Heart left ventricle (tissue), 13 donors: Measurements from ENCODE around the gene TGFB1I1.

ENCODE experiments used
- POLR2A ChIP-seq, 2 donors: fragments of 450-650 bp; IDR thresholded peaks; one replicate each; pipeline ENCODE4 v1.6.1; 2017; ENCODE audit warnings: antibody characterized with exemption in 2 of 2, mild to moderate bottlenecking in 2 of 2, moderate library complexity in 2 of 2
- TF ChIP-seq, protein P1 (sequence below), 12 donors: fragments of 200-600 bp; sonication (generic) in 4 of 12; IDR thresholded peaks; one replicate each; pipeline versions ENCODE4 v1.5.0 to v1.8.0; 2018 to 2022; ENCODE audit warnings: antibody characterized with exemption in 12 of 12, mild to moderate bottlenecking in 5 of 12
- donor health status: ischemic (EF 13 %, LVEDD 7.1; RV severe dilation, severe dysfunction).
- donor health status: DM: no; HTN: yes; CAD: no.
- donor health status: DM: no; HTN: no; CAD: no.
- donor health status: ischemic (EF 25% LVEDD 6.9; RV normal size, moderate dysfunction).
- donor health status: ischemic (EF 25% LVEDD 5.7; RV mildly dilated, moderate dysfunction).
- donor health status: ischemic (EF 35%, LVEDD 5.7; RV mildly dilated, moderate dysfunction).
- donor health status: nonischemic (EF 11% LVEDD 7.7; RV severe dilation, severe dysfunction).
- donor health status: DM: yes; HTN: yes; CAD: no.
- donor health status: PGD.
- donor health status: ischemic (EF 29% LVEDD 5.4; RV normal size, mild dysfunction).
- donor health status: nonischemic (EF 23%, LVEDD 6.1; RV moderate dilation, normal function).

DNA sequence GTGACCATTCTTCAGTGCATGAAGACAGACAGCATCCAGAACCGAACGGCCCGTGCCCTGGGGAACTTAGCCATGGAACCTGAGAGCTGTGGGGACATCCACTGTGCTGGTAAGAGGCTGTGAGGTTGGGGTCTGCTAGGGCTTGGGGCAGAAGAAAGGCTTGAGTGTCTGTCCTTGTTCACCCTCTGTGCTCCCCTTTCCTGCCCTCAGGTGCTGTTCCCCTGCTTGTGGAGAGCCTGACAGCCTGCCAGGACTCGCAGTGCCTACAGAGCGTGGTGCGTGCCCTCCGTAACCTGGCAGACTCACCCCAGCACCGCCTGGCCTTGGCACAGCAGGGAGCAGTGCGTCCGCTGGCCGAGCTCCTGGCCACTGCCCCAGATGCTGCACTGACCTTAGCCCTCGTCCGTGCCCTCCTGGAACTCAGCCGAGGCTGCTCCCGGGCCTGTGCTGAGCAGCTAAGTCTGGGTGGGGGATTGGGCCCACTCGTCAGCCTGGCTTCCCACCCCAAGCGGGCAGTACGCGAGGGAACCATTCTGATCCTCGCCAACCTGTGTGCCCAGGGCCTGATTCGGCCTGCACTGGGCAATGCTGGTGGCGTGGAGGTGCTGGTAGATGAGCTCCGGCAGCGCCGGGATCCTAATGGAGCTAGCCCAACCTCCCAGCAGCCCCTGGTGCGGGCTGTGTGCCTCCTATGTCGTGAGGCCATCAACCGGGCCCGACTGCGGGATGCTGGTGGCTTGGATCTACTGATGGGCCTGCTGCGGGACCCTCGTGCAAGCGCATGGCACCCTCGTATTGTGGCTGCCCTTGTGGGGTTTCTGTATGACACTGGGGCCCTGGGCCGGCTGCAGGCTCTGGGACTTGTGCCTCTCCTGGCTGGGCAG lies 9.8 kb upstream of the TGFB1I1 start:
- TF ChIP-seq, protein P1, sequence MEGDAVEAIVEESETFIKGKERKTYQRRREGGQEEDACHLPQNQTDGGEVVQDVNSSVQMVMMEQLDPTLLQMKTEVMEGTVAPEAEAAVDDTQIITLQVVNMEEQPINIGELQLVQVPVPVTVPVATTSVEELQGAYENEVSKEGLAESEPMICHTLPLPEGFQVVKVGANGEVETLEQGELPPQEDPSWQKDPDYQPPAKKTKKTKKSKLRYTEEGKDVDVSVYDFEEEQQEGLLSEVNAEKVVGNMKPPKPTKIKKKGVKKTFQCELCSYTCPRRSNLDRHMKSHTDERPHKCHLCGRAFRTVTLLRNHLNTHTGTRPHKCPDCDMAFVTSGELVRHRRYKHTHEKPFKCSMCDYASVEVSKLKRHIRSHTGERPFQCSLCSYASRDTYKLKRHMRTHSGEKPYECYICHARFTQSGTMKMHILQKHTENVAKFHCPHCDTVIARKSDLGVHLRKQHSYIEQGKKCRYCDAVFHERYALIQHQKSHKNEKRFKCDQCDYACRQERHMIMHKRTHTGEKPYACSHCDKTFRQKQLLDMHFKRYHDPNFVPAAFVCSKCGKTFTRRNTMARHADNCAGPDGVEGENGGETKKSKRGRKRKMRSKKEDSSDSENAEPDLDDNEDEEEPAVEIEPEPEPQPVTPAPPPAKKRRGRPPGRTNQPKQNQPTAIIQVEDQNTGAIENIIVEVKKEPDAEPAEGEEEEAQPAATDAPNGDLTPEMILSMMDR (IDR thresholded peaks at IDR 0.05): no peak
- no peak for TF ChIP-seq POLR2A (IDR thresholded peaks at IDR 0.05)
